GM21717 (cell line): Measurements from ENCODE around the gene DCC.

Experiments
- ATAC-seq: cut with Tn5 transposase; IDR thresholded peaks from one replicate; pipeline ENCODE4 v1.9.1; 2021; ENCODE audit warnings: mild to moderate bottlenecking, moderate library complexity; ENCODE audit not compliant: unreplicated experiment

The DCC gene

GRCh38 chr18:52888014-52888413 lies 548.0 kb downstream of the DCC start:
- no peak for ATAC-seq

- ATAC-seq = no peak
Measured at GRCh38 chr18:52894801-52895200, 554.8 kb downstream of the DCC start.

GRCh38 chr18:52897611-52898484 lies 557.9 kb downstream of the DCC start:
- ATAC-seq = no peak

- no peak for ATAC-seq
Measured at GRCh38 chr18:52898485-52899058, 558.6 kb downstream of the DCC start.

- ATAC-seq = no peak
Measured at GRCh38 chr18:52902188-52902587, 562.2 kb downstream of the DCC start.

- no peak for ATAC-seq
Measured at GRCh38 chr18:52903857-52904256, 563.9 kb downstream of the DCC start.

GRCh38 chr18:52907543-52908308 lies 567.7 kb downstream of the DCC start:
- no peak for ATAC-seq

- ATAC-seq = no peak
Measured at GRCh38 chr18:52914148-52914547, 574.2 kb downstream of the DCC start.

GRCh38 chr18:52920665-52921064 lies 580.7 kb downstream of the DCC start:
- ATAC-seq = no peak

- no peak for ATAC-seq
Measured at GRCh38 chr18:52933356-52933755, 593.4 kb downstream of the DCC start.

GRCh38 chr18:52936931-52937330 lies 596.9 kb downstream of the DCC start:
- no peak for ATAC-seq

- ATAC-seq = no peak
Measured at GRCh38 chr18:52937840-52938239, 597.8 kb downstream of the DCC start.

- no peak for ATAC-seq
Measured at GRCh38 chr18:52945552-52945951, 605.6 kb downstream of the DCC start.

- ATAC-seq = no peak
Measured at GRCh38 chr18:52948868-52949444, 609.0 kb downstream of the DCC start.

- no peak for ATAC-seq
Measured at GRCh38 chr18:52950155-52950554, 610.2 kb downstream of the DCC start.

- no peak for ATAC-seq
Measured at GRCh38 chr18:52953387-52953786, 613.4 kb downstream of the DCC start.

GRCh38 chr18:52963481-52963880 lies 623.5 kb downstream of the DCC start:
- ATAC-seq = no peak

GRCh38 chr18:52970686-52971085 lies 630.7 kb downstream of the DCC start:
- no peak for ATAC-seq

- ATAC-seq = no peak
Measured at GRCh38 chr18:52971097-52971496, 631.1 kb downstream of the DCC start.

- no peak for ATAC-seq
Measured at GRCh38 chr18:52979892-52980291, 639.9 kb downstream of the DCC start.

GRCh38 chr18:52991246-52991645 lies 651.2 kb downstream of the DCC start:
- no peak for ATAC-seq
